CD4-positive, CD25-positive, alpha-beta regulatory T cell (primary cell): ENCODE data around the gene TKT. TPM values are rescaled to one million over a fixed set of nuclear protein-coding genes. Genes with fewer than 3 reads are reported as not detected.
"Not testable (repeated sequence)": the region's sequence is repeated elsewhere in the genome, so short reads cannot be mapped to it uniquely, and the experiment has no call there.

Source experiments
- ATAC-seq, 2 donors: fragments of 150-1000 bp; cut with Tn5 transposase; one replicate each; pipeline ENCODE4 v1.10.0; 2021; ENCODE audit warnings: low read depth in 2 of 2, moderate number of reproducible peaks in 2 of 2, moderate library complexity in 1 of 2
- DNase-seq, 3 donors: peaks; one replicate each; pipeline versions ENCODE4 v3.0.0 to v3.0.0-alpha.2; 2012 to 2022; ENCODE audit warnings: mixed read lengths in 1 of 3
- H3K27ac ChIP-seq: one replicate; pipeline ENCODE4 v1.7.0; 2013; ENCODE audit warnings: mild to moderate bottlenecking, low read length; ENCODE audit not compliant: insufficient read depth, poor library complexity, severe bottlenecking
- H3K27me3 ChIP-seq: one replicate; pipeline ENCODE4 v1.7.0; 2013; ENCODE audit warnings: low read length; ENCODE audit not compliant: control insufficient read depth, insufficient read depth
- H3K36me3 ChIP-seq: one replicate; pipeline ENCODE4 v1.7.0; 2013; ENCODE audit warnings: mild to moderate bottlenecking, low read length, moderate library complexity; ENCODE audit not compliant: control insufficient read depth, insufficient read depth
- H3K4me1 ChIP-seq: 2 replicates; pipeline ENCODE4 v1.7.0; 2013; ENCODE audit warnings: mild to moderate bottlenecking, low read length; ENCODE audit not compliant: insufficient read depth, control insufficient read depth, poor library complexity, severe bottlenecking
- H3K4me3 ChIP-seq: one replicate; pipeline ENCODE4 v1.7.0; 2013; ENCODE audit warnings: low read depth, mild to moderate bottlenecking, low read length, moderate library complexity
- H3K9me3 ChIP-seq, 2 experiments: 1 replicate in 1 of 2; 2 replicates in 1 of 2; pipeline ENCODE4 v1.7.0; 2013; ENCODE audit warnings: low read length in 2 of 2, mild to moderate bottlenecking in 1 of 2, moderate library complexity in 1 of 2; ENCODE audit not compliant: control insufficient read depth in 2 of 2
- H3K27ac Mint-ChIP-seq, 3 donors: one replicate each; pipeline ENCODE4 v1.8.0; 2020 to 2022; ENCODE audit warnings: mild to moderate bottlenecking in 3 of 3, mixed read lengths in 3 of 3, moderate library complexity in 2 of 3
- H3K27me3 Mint-ChIP-seq: one replicate; pipeline ENCODE4 v1.8.0; 2022; ENCODE audit warnings: mild to moderate bottlenecking, mixed read lengths
- H3K36me3 Mint-ChIP-seq: one replicate; pipeline ENCODE4 v1.8.0; 2020; ENCODE audit warnings: mixed read lengths
- H3K4me1 Mint-ChIP-seq, 4 donors: one replicate each; pipeline ENCODE4 v1.8.0; 2020 to 2022; ENCODE audit warnings: mixed read lengths in 4 of 4, mild to moderate bottlenecking in 1 of 4
- H3K4me3 Mint-ChIP-seq, 4 donors: one replicate each; pipeline ENCODE4 v1.8.0; 2020 to 2022; ENCODE audit warnings: mild to moderate bottlenecking in 4 of 4, mixed read lengths in 4 of 4, moderate library complexity in 3 of 4
- H3K9me3 Mint-ChIP-seq, 7 donors: one replicate each; pipeline ENCODE4 v1.8.0; 2020 to 2022; ENCODE audit warnings: mixed read lengths in 7 of 7, mild to moderate bottlenecking in 3 of 7, moderate library complexity in 2 of 7
- polyA plus RNA-seq, 4 donors: library from polyadenylated mRNA; unstranded; fragments of 300-500 nt; fragmentation: Illumina TruSeq; gene quantifications; one replicate each; pipeline ENCODE4 v1.2.3, GENCODE V29; 2021
- total RNA-seq: library from RNA; stranded (reverse); gene quantifications from one replicate; pipeline ENCODE4 v1.2.3, GENCODE V29; 2022

Gene TKT
- total and polyA plus RNA-seq, 5 donors from 2014 or later, result 59.0 to 95.6 (median 73.0) TPM

- ATAC-seq, result no peak
- Mint-ChIP-seq H3K4me1 (peaks cover 17 to 62% (median 29%) of the 10 kb centered on the region in 4 donors), H3K36me3 (no peaks in the 10 kb centered on the region), H3K9me3 (no peaks in the 10 kb centered on the region), H3K27me3 (peaks cover 4% of the 10 kb centered on the region), H3K27ac (peak overlapping the region; percentile 43 to 90 (median 89)), H3K4me3 (peak overlapping the region; percentile 90 to 97 (median 94))
- H3K36me3 ChIP-seq, result no peaks in the 10 kb centered on the region
- H3K27me3 ChIP-seq, result no peaks in the 10 kb centered on the region
- peak overlapping the region; percentile 74 for H3K4me3 ChIP-seq
- H3K9me3 ChIP-seq, result no peaks in the 10 kb centered on the region
- no peak overlapping the region for H3K27ac ChIP-seq
- DNase-seq, result peak in 1 of 3 donors; percentile 18
- peaks cover 37% of the 10 kb centered on the region for H3K4me1 ChIP-seq
Measured at GRCh38 chr3:53253707-53254508, 1.9 kb downstream of the TKT start.

- H3K27me3 Mint-ChIP-seq, H3K9me3 ChIP-seq, DNase-seq, H3K4me3 ChIP-seq, H3K36me3 ChIP-seq, H3K27ac ChIP-seq, ATAC-seq, H3K9me3 Mint-ChIP-seq, H3K27me3 ChIP-seq, H3K36me3 Mint-ChIP-seq: not testable (repeated sequence)
- Mint-ChIP-seq H3K27ac (peak overlapping the region in 2 of 3 donors; percentile 23 to 84), H3K4me3 (peak overlapping the region in 3 of 4 donors; percentile 63 to 97 (median 93)), H3K4me1 (peaks cover 19 to 71% (median 36%) of the 10 kb centered on the region in 4 donors)
- peaks cover 37% of the 10 kb centered on the region for H3K4me1 ChIP-seq
Measured at GRCh38 chr3:53252947-53253322, 2.9 kb downstream of the TKT start.

- H3K27ac ChIP-seq, result no peak overlapping the region
- H3K36me3 ChIP-seq, result no peaks in the 10 kb centered on the region
- DNase-seq, result no peak
- Mint-ChIP-seq H3K36me3 (no peaks in the 10 kb centered on the region), H3K9me3 (no peaks in the 10 kb centered on the region), H3K27ac (peak overlapping the region in 1 of 3 donors; percentile 54), H3K4me3 (peak overlapping the region; percentile 36 to 97 (median 76)), H3K27me3 (peaks cover 4% of the 10 kb centered on the region), H3K4me1 (peaks cover 24 to 75% (median 39%) of the 10 kb centered on the region in 4 donors)
- no peak for ATAC-seq
- no peaks in the 10 kb centered on the region for H3K27me3 ChIP-seq
- peaks cover 37% of the 10 kb centered on the region for H3K4me1 ChIP-seq
- peak overlapping the region; percentile 19 for H3K4me3 ChIP-seq
- no peaks in the 10 kb centered on the region for H3K9me3 ChIP-seq
Measured at GRCh38 chr3:53252096-53252946, 3.5 kb downstream of the TKT start.

- H3K9me3 Mint-ChIP-seq, result no peaks in the 10 kb centered on the region
- no peak for DNase-seq
- Histone ChIP-seq H3K27ac (no peak overlapping the region), H3K4me3 (no peak overlapping the region), H3K9me3 (no peaks in the 10 kb centered on the region), H3K27me3 (no peaks in the 10 kb centered on the region), H3K4me1 (peaks cover 37% of the 10 kb centered on the region), H3K36me3 (no peaks in the 10 kb centered on the region)
- peaks cover under 1% of the 10 kb centered on the region for H3K27me3 Mint-ChIP-seq
- H3K27ac Mint-ChIP-seq, result peak overlapping the region in 2 of 3 donors; percentile 63 to 81
- ATAC-seq, result no peak
- peak overlapping the region in 2 of 4 donors; percentile 21 to 97 for H3K4me3 Mint-ChIP-seq
- H3K36me3 Mint-ChIP-seq, result peaks cover 4% of the 10 kb centered on the region
- H3K4me1 Mint-ChIP-seq, result peaks cover 28 to 75% (median 44%) of the 10 kb centered on the region in 4 donors
Measured at GRCh38 chr3:53250881-53251605, 4.8 kb downstream of the TKT start.

GRCh38 chr3:53250453-53250852 lies 5.4 kb downstream of the TKT start:
- H3K27me3 Mint-ChIP-seq, result no peaks in the 10 kb centered on the region
- Histone ChIP-seq H3K4me3 (no peak overlapping the region), H3K4me1 (peaks cover 37% of the 10 kb centered on the region)

GRCh38 chr3:53248161-53248560 lies 7.7 kb downstream of the TKT start:
- peaks cover 6% of the 10 kb centered on the region for H3K36me3 Mint-ChIP-seq
- Histone ChIP-seq H3K36me3 (no peaks in the 10 kb centered on the region), H3K4me1 (peaks cover 21% of the 10 kb centered on the region), H3K27ac (no peak overlapping the region), H3K4me3 (no peak overlapping the region), H3K9me3 (no peaks in the 10 kb centered on the region), H3K27me3 (no peaks in the 10 kb centered on the region)
- no peak for DNase-seq
- H3K27me3 Mint-ChIP-seq, result no peaks in the 10 kb centered on the region
- H3K27ac Mint-ChIP-seq, result peak overlapping the region in 2 of 3 donors; percentile 49 to 73
- peaks cover 0 to 3% (median 0%) of the 10 kb centered on the region in 7 donors for H3K9me3 Mint-ChIP-seq
- H3K4me1 Mint-ChIP-seq, result peaks cover 20 to 69% (median 39%) of the 10 kb centered on the region in 4 donors
- H3K4me3 Mint-ChIP-seq, result peak overlapping the region in 1 of 4 donors; percentile 72
- no peak for ATAC-seq

More at GRCh38 chr3:53250453-53250852, 5.4 kb downstream of the TKT start:
- H3K9me3 ChIP-seq, result no peaks in the 10 kb centered on the region
- no peaks in the 10 kb centered on the region for H3K27me3 ChIP-seq
- H3K27ac ChIP-seq, result no peak overlapping the region
- DNase-seq, result no peak
- H3K36me3 ChIP-seq, result no peaks in the 10 kb centered on the region
- no peak overlapping the region for H3K27ac Mint-ChIP-seq
- no peaks in the 10 kb centered on the region for H3K9me3 Mint-ChIP-seq
- no peak overlapping the region for H3K4me3 Mint-ChIP-seq
- H3K4me1 Mint-ChIP-seq, result peaks cover 29 to 78% (median 46%) of the 10 kb centered on the region in 4 donors
- no peak for ATAC-seq
- H3K36me3 Mint-ChIP-seq, result peaks cover 6% of the 10 kb centered on the region

GRCh38 chr3:53247619-53248018 lies 8.2 kb downstream of the TKT start:
- Histone ChIP-seq H3K36me3 (no peaks in the 10 kb centered on the region), H3K9me3 (no peaks in the 10 kb centered on the region), H3K4me1 (peaks cover 20% of the 10 kb centered on the region), H3K4me3 (no peak overlapping the region), H3K27ac (no peak overlapping the region), H3K27me3 (no peaks in the 10 kb centered on the region)
- peaks cover 0 to 3% (median 0%) of the 10 kb centered on the region in 7 donors for H3K9me3 Mint-ChIP-seq
- ATAC-seq (no peak), DNase-seq (no peak)
- H3K27ac Mint-ChIP-seq, result peak overlapping the region in 2 of 3 donors; percentile 73 to 85
- peaks cover 19 to 65% (median 35%) of the 10 kb centered on the region in 4 donors for H3K4me1 Mint-ChIP-seq
- H3K36me3 Mint-ChIP-seq, result peaks cover 6% of the 10 kb centered on the region
- H3K4me3 Mint-ChIP-seq, result peak overlapping the region in 1 of 4 donors; percentile 72
- no peaks in the 10 kb centered on the region for H3K27me3 Mint-ChIP-seq
